GM12878 (cell line): ENCODE measurements around the gene AFAP1. TPM values are rescaled to one million over a fixed set of nuclear protein-coding genes. Genes with fewer than 3 reads are reported as not detected.

Experiments used
- ATAC-seq: fragments of 200-7000 bp; cut with Tn5 transposase; 3 replicates; pipeline ENCODE4 v1.9.1; 2020; ENCODE audit warnings: mild to moderate bottlenecking, moderate library complexity
- BruUV-seq: library from RNA; stranded (reverse); fragments of 400-500 nt; replicated peaks from 2 replicates; lab custom pipeline; 2021; lab: Mats Ljungman, UMichigan
- CTCF ChIA-PET: fragments of 300-600 bp; sonication (Branson Sonifier 250); formaldehyde crosslinking; extraction: SDS; loops from one replicate; lab custom pipeline; 2021; ENCODE audit warnings: inconsistent platforms; lab: Yijun Ruan, JAX
- POLR2A ChIA-PET: fragments of 350-600 bp; formaldehyde crosslinking; extraction: SDS; loops from one replicate; lab custom pipeline; 2021; ENCODE audit warnings: inconsistent platforms; lab: Charles Lee
- RAD21 ChIA-PET: fragments of 300-600 bp; sonication (Branson Sonifier 250); formaldehyde crosslinking; loops from one replicate; lab custom pipeline; 2023; ENCODE audit warnings: antibody characterized with exemption; ENCODE audit not compliant: unreplicated experiment; lab: Charles Lee
- SMC1A ChIA-PET: fragments of 300-600 bp; sonication (Branson Sonifier 250); formaldehyde crosslinking; loops from one replicate; lab custom pipeline; 2023; ENCODE audit not compliant: unreplicated experiment, uncharacterized antibody; lab: Charles Lee
- DNase-seq: peaks from one replicate; pipeline ENCODE4 v3.0.0-alpha.2; 2011; ENCODE audit warnings: low read depth, low spot score
- FAIRE-seq: peaks from 3 replicates; lab custom pipeline; 2011; peaks lifted over from hg19 to GRCh38; lab: Jason Lieb, UNC
- H2AFZ ChIP-seq: 2 replicates; pipeline ENCODE4 v1.6.0; 2011; ENCODE audit warnings: low read depth, low read length, control low read depth; ENCODE audit not compliant: control insufficient read depth
- H3K27ac ChIP-seq: 2 replicates; pipeline ENCODE4 v1.5.1; 2011; ENCODE audit warnings: control low read depth; ENCODE audit not compliant: control insufficient read depth, insufficient read depth
- H3K27me3 ChIP-seq, 2 experiments: replicated peaks in 1 of 2; 2 replicates each; pipeline versions ENCODE4 v1.6.0 to v1.6.1; 2011; ENCODE audit warnings: low read length in 1 of 2; ENCODE audit not compliant: control insufficient read depth in 2 of 2, insufficient read depth in 2 of 2
- H3K36me3 ChIP-seq, 2 experiments: 2 replicates each; pipeline ENCODE4 v1.5.1; 2011; ENCODE audit warnings: low read length in 1 of 2; ENCODE audit not compliant: control insufficient read depth in 2 of 2, insufficient read depth in 2 of 2
- H3K4me1 ChIP-seq: 2 replicates; pipeline ENCODE4 v1.6.1; 2011; ENCODE audit warnings: mild to moderate bottlenecking, low read length, moderate library complexity, mixed read lengths; ENCODE audit not compliant: control insufficient read depth, insufficient read depth
- H3K4me2 ChIP-seq: 2 replicates; pipeline ENCODE4 v1.6.0; 2011; ENCODE audit warnings: control low read depth; ENCODE audit not compliant: control insufficient read depth, insufficient read depth
- H3K4me3 ChIP-seq: fragments of 200-600 bp; sonication (generic); 2 replicates; pipeline ENCODE4 v1.5.1; 2016
- H3K79me2 ChIP-seq: 2 replicates; pipeline ENCODE4 v1.6.0; 2011; ENCODE audit warnings: low read length; ENCODE audit not compliant: control insufficient read depth, insufficient read depth
- H3K9ac ChIP-seq: 2 replicates; pipeline ENCODE4 v1.8.0; 2011; ENCODE audit warnings: low read length, control low read depth, mixed read lengths; ENCODE audit not compliant: control insufficient read depth, insufficient read depth
- H3K9me3 ChIP-seq: replicated peaks from 3 replicates; pipeline ENCODE4 v1.5.1; 2011; ENCODE audit warnings: mild to moderate bottlenecking, low read length; ENCODE audit not compliant: control insufficient read depth, insufficient read depth
- H4K20me1 ChIP-seq: 2 replicates; pipeline ENCODE4 v1.6.0; 2011; ENCODE audit not compliant: control insufficient read depth, insufficient read depth
- ATF3 ChIP-seq: IDR thresholded peaks from 2 replicates; pipeline ENCODE4 v1.6.1; 2011; ENCODE audit warnings: low read depth, mild to moderate bottlenecking, low read length, moderate library complexity, borderline replicate concordance; ENCODE audit errors: extremely low read depth
- CHD4 ChIP-seq: fragments of 200-600 bp; sonication (generic); IDR thresholded peaks from 2 replicates; pipeline ENCODE4 v1.6.1; 2016; ENCODE audit warnings: mild to moderate bottlenecking
- ESRRA ChIP-seq: IDR thresholded peaks from 2 replicates; pipeline ENCODE4 v1.6.1; 2012; ENCODE audit warnings: mild to moderate bottlenecking, low read length, improper control_type of control experiment
- HCFC1 ChIP-seq: fragments of 150-350 bp; IDR thresholded peaks from 2 replicates; pipeline ENCODE4 v1.6.1; 2014; ENCODE audit warnings: low read length
- JUND ChIP-seq: IDR thresholded peaks from 2 replicates; pipeline ENCODE4 v1.6.1; 2012; ENCODE audit warnings: low read depth, mild to moderate bottlenecking, low read length, improper control_type of control experiment, moderate library complexity
- NFIC ChIP-seq: IDR thresholded peaks from 2 replicates; pipeline ENCODE4 v1.6.1; 2012; ENCODE audit warnings: low read depth, mild to moderate bottlenecking, inconsistent platforms, low read length, moderate library complexity
- PAX8 ChIP-seq: fragments of 450-650 bp; IDR thresholded peaks from 2 replicates; pipeline ENCODE4 v1.6.1; 2017; ENCODE audit warnings: mild to moderate bottlenecking, moderate library complexity
- RFX5 ChIP-seq: IDR thresholded peaks from 2 replicates; pipeline ENCODE4 v1.6.1; 2011; ENCODE audit warnings: low read depth, low read length, improper control_type of control experiment
- SIX5 ChIP-seq: IDR thresholded peaks from 2 replicates; pipeline ENCODE4 v1.6.1; 2011; ENCODE audit warnings: mild to moderate bottlenecking, low read depth, low read length, moderate library complexity; ENCODE audit not compliant: severe bottlenecking
- SMAD1 ChIP-seq: fragments of 450-650 bp; IDR thresholded peaks from 2 replicates; pipeline ENCODE4 v1.6.1; 2018; ENCODE audit warnings: mild to moderate bottlenecking, low read depth; ENCODE audit not compliant: partially characterized antibody
- SREBF2 ChIP-seq: IDR thresholded peaks from 2 replicates; pipeline ENCODE4 v1.6.1; 2012; ENCODE audit warnings: mild to moderate bottlenecking, low read length
- YBX1 ChIP-seq: fragments of 450-650 bp; IDR thresholded peaks from 2 replicates; pipeline ENCODE4 v1.6.1; 2016; ENCODE audit warnings: antibody characterized with exemption
- ZBED1 ChIP-seq: IDR thresholded peaks from 2 replicates; pipeline ENCODE4 v1.6.1; 2016; ENCODE audit warnings: borderline replicate concordance
- ZZZ3 ChIP-seq: IDR thresholded peaks from 2 replicates; pipeline ENCODE4 v1.6.1; 2011; ENCODE audit warnings: low read depth; ENCODE audit not compliant: control insufficient read depth, insufficient read length
- WGBS: methylation state at CpG from one replicate; pipeline ENCODE4 v1.1.6; 2016; ENCODE audit warnings: low lambda C conversion rate; ENCODE audit not compliant: insufficient replicate concordance, insufficient coverage; ENCODE audit errors: missing lambda C conversion rate; 5-methylcytosine and 5-hydroxymethylcytosine counted together
- in situ Hi-C: fragments of 300-500 bp; cut with MboI; formaldehyde crosslinking; loops from 9 replicates; pipeline ENCODE4 v1.14.3; 2018; ENCODE audit warnings: mixed read lengths
- intact Hi-C: fragments of 100-400 bp; cut with micrococcal nuclease; formaldehyde crosslinking; loops from one replicate; pipeline ENCODE4 v1.14.2; 2022; ENCODE audit not compliant: unreplicated experiment
- polyA plus RNA-seq, 11 experiments: library from polyadenylated mRNA; depleted of rRNA in 4 of 11; unstranded in 6 of 11; stranded (reverse) in 5 of 11; fragments of >200 nt; fragmentation: Nextera tagmentation in 4 of 11; fragmentation: Illumina TruSeq in 1 of 11; extraction: Ambion mirVana in 4 of 11; extraction: Trizol in 1 of 11; gene quantifications; 1 replicate in 1 of 11; 2 replicates in 10 of 11; pipeline versions ENCODE4 v1.2.1 to v1.2.3, GENCODE V29; 2011 to 2016; ENCODE audit warnings: inconsistent platforms in 2 of 11, missing spikeins in 2 of 11, low read depth in 1 of 11
- total RNA-seq, 4 experiments: library from RNA; depleted of rRNA in 3 of 4; stranded (reverse); fragments of >200 nt in 3 of 4; fragmentation: Illumina TruSeq in 1 of 4; extraction: Trizol in 1 of 4; gene quantifications; 2 replicates each; pipeline versions ENCODE4 v1.2.1 to v1.2.3, GENCODE V29; 2013 to 2021
- TF ChIP-seq, protein P1 (sequence below): IDR thresholded peaks from 2 replicates; pipeline ENCODE4 v1.6.1; 2012; ENCODE audit warnings: mild to moderate bottlenecking, low read depth, low read length
- TF ChIP-seq, protein P2 (sequence below): IDR thresholded peaks from 2 replicates; pipeline ENCODE4 v1.6.1; 2011; ENCODE audit warnings: mild to moderate bottlenecking, low read depth, low read length, moderate library complexity; ENCODE audit not compliant: insufficient replicate concordance

The AFAP1 gene
- total and polyA plus RNA-seq, 10 of the 15 experiments (the other 5 are each of a cell fraction or from before 2014, with no cell fraction given): 0.02 to 0.23 (median 0.09) TPM; not detected in 1

DNA sequence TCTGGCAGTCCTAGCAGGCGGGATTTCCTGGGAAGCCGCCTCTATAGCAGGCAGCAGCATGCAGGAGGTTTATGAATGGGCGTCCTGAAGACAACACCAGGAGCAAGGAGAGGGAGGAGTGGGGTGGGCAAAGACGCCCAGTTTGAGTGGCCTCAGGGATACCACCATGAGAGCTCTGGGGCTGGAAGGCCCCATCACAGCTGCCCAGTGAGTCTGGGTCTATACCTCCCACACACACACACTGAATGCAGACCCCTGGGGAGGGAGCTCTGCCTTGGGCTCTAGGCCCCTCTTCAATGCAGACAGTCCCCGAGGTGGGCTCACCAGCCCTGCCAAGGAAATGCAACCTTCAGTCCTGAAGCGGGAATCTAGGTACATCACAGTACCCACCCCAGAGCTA, 98.6 kb downstream of the AFAP1 start:
- ChIA-PET SMC1A (no interaction called here), POLR2A (no interaction called here)

GRCh38 chr4:7839856-7840255, 99.8 kb downstream of the AFAP1 start:
- in situ Hi-C loops (no loop called here), intact Hi-C loops (no loop called here)
- H3K27me3 ChIP-seq: peaks cover 0 to 2% of the 10 kb centered on the region in 2 experiments; a peak in 1 of 4 replicates
- H3K4me2 ChIP-seq: no peak overlapping the region
- DNase-seq: no peak
- ChIA-PET RAD21 (interaction anchor here (0.9 kb wide), 1 partner anchor 27 kb away, joined by 3 read pairs; no protein-coding TSS in a partner anchor), SMC1A (no interaction called here), CTCF (no interaction called here), POLR2A (no interaction called here)
- no peaks in the 10 kb centered on the region for H3K4me1 ChIP-seq
- 2% methylated on average over 4 of the region's 4 CpGs for WGBS
- H3K4me3 ChIP-seq: no peak overlapping the region
- ATAC-seq: no peak
- BruUV-seq: no TSS peak
- H3K9me3 ChIP-seq: no peaks in the 10 kb centered on the region
- no peaks in the 10 kb centered on the region for H3K36me3 ChIP-seq
- no peak overlapping the region for H3K27ac ChIP-seq
- FAIRE-seq: no peak
- H2AFZ ChIP-seq: no peak overlapping the region
- H3K9ac ChIP-seq: no peak overlapping the region
- no peaks in the 10 kb centered on the region for H3K79me2 ChIP-seq
- no peaks in the 10 kb centered on the region for H4K20me1 ChIP-seq
- TF ChIP-seq YBX1: no peak
- TF ChIP-seq, protein P1, sequence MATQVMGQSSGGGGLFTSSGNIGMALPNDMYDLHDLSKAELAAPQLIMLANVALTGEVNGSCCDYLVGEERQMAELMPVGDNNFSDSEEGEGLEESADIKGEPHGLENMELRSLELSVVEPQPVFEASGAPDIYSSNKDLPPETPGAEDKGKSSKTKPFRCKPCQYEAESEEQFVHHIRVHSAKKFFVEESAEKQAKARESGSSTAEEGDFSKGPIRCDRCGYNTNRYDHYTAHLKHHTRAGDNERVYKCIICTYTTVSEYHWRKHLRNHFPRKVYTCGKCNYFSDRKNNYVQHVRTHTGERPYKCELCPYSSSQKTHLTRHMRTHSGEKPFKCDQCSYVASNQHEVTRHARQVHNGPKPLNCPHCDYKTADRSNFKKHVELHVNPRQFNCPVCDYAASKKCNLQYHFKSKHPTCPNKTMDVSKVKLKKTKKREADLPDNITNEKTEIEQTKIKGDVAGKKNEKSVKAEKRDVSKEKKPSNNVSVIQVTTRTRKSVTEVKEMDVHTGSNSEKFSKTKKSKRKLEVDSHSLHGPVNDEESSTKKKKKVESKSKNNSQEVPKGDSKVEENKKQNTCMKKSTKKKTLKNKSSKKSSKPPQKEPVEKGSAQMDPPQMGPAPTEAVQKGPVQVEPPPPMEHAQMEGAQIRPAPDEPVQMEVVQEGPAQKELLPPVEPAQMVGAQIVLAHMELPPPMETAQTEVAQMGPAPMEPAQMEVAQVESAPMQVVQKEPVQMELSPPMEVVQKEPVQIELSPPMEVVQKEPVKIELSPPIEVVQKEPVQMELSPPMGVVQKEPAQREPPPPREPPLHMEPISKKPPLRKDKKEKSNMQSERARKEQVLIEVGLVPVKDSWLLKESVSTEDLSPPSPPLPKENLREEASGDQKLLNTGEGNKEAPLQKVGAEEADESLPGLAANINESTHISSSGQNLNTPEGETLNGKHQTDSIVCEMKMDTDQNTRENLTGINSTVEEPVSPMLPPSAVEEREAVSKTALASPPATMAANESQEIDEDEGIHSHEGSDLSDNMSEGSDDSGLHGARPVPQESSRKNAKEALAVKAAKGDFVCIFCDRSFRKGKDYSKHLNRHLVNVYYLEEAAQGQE: no peak
- TF ChIP-seq ZZZ3: no peak
- TF ChIP-seq SIX5: no peak
- TF ChIP-seq, protein P2, sequence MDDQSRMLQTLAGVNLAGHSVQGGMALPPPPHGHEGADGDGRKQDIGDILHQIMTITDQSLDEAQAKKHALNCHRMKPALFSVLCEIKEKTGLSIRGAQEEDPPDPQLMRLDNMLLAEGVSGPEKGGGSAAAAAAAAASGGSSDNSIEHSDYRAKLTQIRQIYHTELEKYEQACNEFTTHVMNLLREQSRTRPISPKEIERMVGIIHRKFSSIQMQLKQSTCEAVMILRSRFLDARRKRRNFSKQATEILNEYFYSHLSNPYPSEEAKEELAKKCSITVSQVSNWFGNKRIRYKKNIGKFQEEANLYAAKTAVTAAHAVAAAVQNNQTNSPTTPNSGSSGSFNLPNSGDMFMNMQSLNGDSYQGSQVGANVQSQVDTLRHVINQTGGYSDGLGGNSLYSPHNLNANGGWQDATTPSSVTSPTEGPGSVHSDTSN: no peak
- TF ChIP-seq CHD4: no peak
- no peak for TF ChIP-seq ZBED1
- no peak for TF ChIP-seq ESRRA
- no peak for TF ChIP-seq RFX5
- TF ChIP-seq HCFC1: no peak
- TF ChIP-seq JUND: no peak

More for the DNA sequence above, 98.6 kb downstream of the AFAP1 start:
- Histone ChIP-seq H4K20me1 (no peaks in the 10 kb centered on the region), H3K4me3 (no peak overlapping the region), H3K4me2 (no peak overlapping the region), H3K4me1 (no peaks in the 10 kb centered on the region)
- intact Hi-C loops: no loop called here
- no TSS peak for BruUV-seq
- DNase-seq: no peak
- no peak for TF ChIP-seq SREBF2
- TF ChIP-seq SMAD1: no peak
- TF ChIP-seq ATF3: no peak
- TF ChIP-seq PAX8: no peak
- no peak for TF ChIP-seq NFIC
- TF ChIP-seq, all 136 proteins: peak for 0
- in situ Hi-C loops: no loop called here
- peaks cover 0 to 2% of the 10 kb centered on the region in 2 experiments; a peak in 1 of 4 replicates for H3K27me3 ChIP-seq
- ChIA-PET CTCF (interaction anchor here (0.6 kb wide), 1 partner anchor 10 kb away, joined by 3 read pairs; no protein-coding TSS in a partner anchor), RAD21 (no interaction called here)
- no peaks in the 10 kb centered on the region for H3K36me3 ChIP-seq
- ATAC-seq: no peak
- no peaks in the 10 kb centered on the region for H3K79me2 ChIP-seq
- no peak for FAIRE-seq
- WGBS: 10% methylated on average over 6 of the region's 6 CpGs
- no peaks in the 10 kb centered on the region for H3K9me3 ChIP-seq
- no peak overlapping the region for H3K27ac ChIP-seq
- no peak overlapping the region for H3K9ac ChIP-seq
- no peak overlapping the region for H2AFZ ChIP-seq
